Thyroid gland (tissue), 4 donors: Measurements from ENCODE around the gene CHST10.

Experiments used
- POLR2A ChIP-seq, 2 donors: fragments of 450-650 bp; IDR thresholded peaks; one replicate each; pipeline ENCODE4 v1.6.1; 2017; ENCODE audit warnings: antibody characterized with exemption in 2 of 2, mild to moderate bottlenecking in 2 of 2, moderate library complexity in 1 of 2
- TF ChIP-seq, protein P1 (sequence below), 6 experiments: fragments of 200-600 bp in 3 of 6; fragments of 450-650 bp in 3 of 6; sonication (generic) in 3 of 6; IDR thresholded peaks; one replicate each; pipeline ENCODE4 v1.5.1; 2016 to 2019; ENCODE audit warnings: antibody characterized with exemption in 6 of 6, mild to moderate bottlenecking in 2 of 6, inconsistent platforms in 1 of 6, moderate library complexity in 1 of 6

DNA sequence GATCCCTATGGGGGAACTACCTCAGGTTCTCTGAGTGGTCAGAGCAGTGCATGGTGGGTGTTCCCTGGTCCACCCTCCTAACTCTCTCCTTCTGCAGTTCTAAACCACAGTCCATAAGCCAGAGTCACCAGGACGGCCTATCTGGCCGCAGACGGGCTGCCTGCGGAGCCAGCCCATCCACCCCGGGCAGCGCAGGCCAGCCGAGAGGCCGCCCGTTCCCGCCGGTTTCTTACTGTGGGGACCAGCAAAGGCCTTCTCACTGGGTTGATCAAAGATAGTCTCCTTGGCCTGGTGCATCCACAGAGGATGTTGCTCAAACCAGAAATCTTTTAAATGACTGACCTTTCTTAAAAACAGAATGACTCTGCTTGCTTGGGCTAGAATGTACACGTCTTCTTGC is 9.6 kb upstream of the CHST10 start:
- TF ChIP-seq, protein P1, sequence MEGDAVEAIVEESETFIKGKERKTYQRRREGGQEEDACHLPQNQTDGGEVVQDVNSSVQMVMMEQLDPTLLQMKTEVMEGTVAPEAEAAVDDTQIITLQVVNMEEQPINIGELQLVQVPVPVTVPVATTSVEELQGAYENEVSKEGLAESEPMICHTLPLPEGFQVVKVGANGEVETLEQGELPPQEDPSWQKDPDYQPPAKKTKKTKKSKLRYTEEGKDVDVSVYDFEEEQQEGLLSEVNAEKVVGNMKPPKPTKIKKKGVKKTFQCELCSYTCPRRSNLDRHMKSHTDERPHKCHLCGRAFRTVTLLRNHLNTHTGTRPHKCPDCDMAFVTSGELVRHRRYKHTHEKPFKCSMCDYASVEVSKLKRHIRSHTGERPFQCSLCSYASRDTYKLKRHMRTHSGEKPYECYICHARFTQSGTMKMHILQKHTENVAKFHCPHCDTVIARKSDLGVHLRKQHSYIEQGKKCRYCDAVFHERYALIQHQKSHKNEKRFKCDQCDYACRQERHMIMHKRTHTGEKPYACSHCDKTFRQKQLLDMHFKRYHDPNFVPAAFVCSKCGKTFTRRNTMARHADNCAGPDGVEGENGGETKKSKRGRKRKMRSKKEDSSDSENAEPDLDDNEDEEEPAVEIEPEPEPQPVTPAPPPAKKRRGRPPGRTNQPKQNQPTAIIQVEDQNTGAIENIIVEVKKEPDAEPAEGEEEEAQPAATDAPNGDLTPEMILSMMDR (IDR thresholded peaks at IDR 0.05): no peak
- no peak for TF ChIP-seq POLR2A (IDR thresholded peaks at IDR 0.05)
